B cell (primary cell): ENCODE measurements around the gene USP7. TPM values are rescaled to one million over a fixed set of nuclear protein-coding genes. Genes with fewer than 3 reads are reported as not detected.
A peak's percentile ranks its signal among the peaks of the same experiment; 100 is the strongest.

ENCODE experiments used
- ATAC-seq: fragments of 200-7000 bp; cut with Tn5 transposase; one replicate; pipeline ENCODE4 v1.10.0; 2021; ENCODE audit warnings: low read depth, mild to moderate bottlenecking, moderate number of reproducible peaks, moderate library complexity
- CTCF ChIA-PET: fragments of 350-600 bp; sonication (Branson Sonifier 250); formaldehyde crosslinking; loops from one replicate; lab custom pipeline; 2021; ENCODE audit warnings: antibody characterized with exemption, inconsistent platforms; lab: Charles Lee
- POLR2A ChIA-PET: fragments of 350-600 bp; sonication (Branson Sonifier 250); formaldehyde crosslinking; loops from one replicate; lab custom pipeline; 2021; ENCODE audit warnings: antibody characterized with exemption; lab: Charles Lee
- DNase-seq: peaks from one replicate; pipeline ENCODE4 v3.0.0; 2013
- H2AFZ ChIP-seq: 2 replicates; pipeline ENCODE4 v1.6.1; 2012; ENCODE audit warnings: mild to moderate bottlenecking, low read depth, low read length; ENCODE audit not compliant: insufficient read depth, poor library complexity, severe bottlenecking
- H3K27ac ChIP-seq, 2 donors: 1 replicate in 1 of 2; 2 replicates in 1 of 2; pipeline ENCODE4 v1.5.1; 2012 to 2013; ENCODE audit warnings: low read length in 2 of 2, mild to moderate bottlenecking in 2 of 2, moderate library complexity in 1 of 2
- H3K27me3 ChIP-seq, 4 experiments: fragments of 200-600 bp in 1 of 4; sonication (generic) in 1 of 4; replicated peaks in 1 of 4; 1 replicate in 2 of 4; 2 replicates in 2 of 4; pipeline versions ENCODE4 v1.6.1 to v1.7.0; 2013 to 2016; ENCODE audit warnings: low read length in 3 of 4, mild to moderate bottlenecking in 2 of 4, mixed read lengths in 1 of 4, moderate library complexity in 1 of 4; ENCODE audit not compliant: insufficient read depth in 4 of 4, control insufficient read depth in 3 of 4; ENCODE audit errors: control extremely low read depth in 1 of 4
- H3K36me3 ChIP-seq, 2 experiments: replicated peaks in 1 of 2; 1 replicate in 1 of 2; 2 replicates in 1 of 2; pipeline versions ENCODE4 v1.6.1 to v1.7.1; 2013; ENCODE audit warnings: low read length in 1 of 2; ENCODE audit not compliant: insufficient read depth in 2 of 2, control insufficient read depth in 1 of 2; ENCODE audit errors: control extremely low read depth in 1 of 2, extremely low read depth in 1 of 2
- H3K4me1 ChIP-seq, 2 donors: fragments of 200-600 bp in 1 of 2; sonication (generic) in 1 of 2; 1 replicate in 1 of 2; 2 replicates in 1 of 2; pipeline versions ENCODE4 v1.5.1 to v1.6.1; 2013 to 2017; ENCODE audit warnings: low read length in 2 of 2; ENCODE audit not compliant: control insufficient read depth in 2 of 2, insufficient read depth in 2 of 2
- H3K4me2 ChIP-seq: replicated peaks from 2 replicates; pipeline ENCODE3; 2012; ENCODE audit warnings: mild to moderate bottlenecking, low read depth, low read length; ENCODE audit not compliant: poor library complexity, severe bottlenecking
- H3K4me3 ChIP-seq, 5 experiments: fragments of 200-600 bp in 1 of 5; sonication (generic) in 1 of 5; 1 replicate in 3 of 5; 2 replicates in 2 of 5; pipeline versions ENCODE4 v1.5.1 to v1.7.0; 2011 to 2016; ENCODE audit warnings: low read length in 4 of 5, mild to moderate bottlenecking in 4 of 5, low read depth in 2 of 5, control low read depth in 1 of 5, moderate library complexity in 1 of 5; ENCODE audit not compliant: insufficient read depth in 1 of 5; ENCODE audit errors: control extremely low read depth in 1 of 5, extremely low read depth in 1 of 5
- H3K79me2 ChIP-seq: fragments of 200-600 bp; sonication (generic); one replicate; pipeline ENCODE4 v1.6.0; 2016; ENCODE audit warnings: low read length; ENCODE audit not compliant: control insufficient read depth, insufficient read depth
- H3K9ac ChIP-seq: fragments of 200-600 bp; sonication (generic); 2 replicates; pipeline ENCODE4 v1.6.1; 2017; ENCODE audit warnings: mild to moderate bottlenecking, low read length, moderate library complexity
- H3K9me3 ChIP-seq, 3 donors: one replicate each; pipeline versions ENCODE4 v1.6.1 to v1.7.1; 2013; ENCODE audit warnings: low read length in 2 of 3; ENCODE audit not compliant: control insufficient read depth in 2 of 3, insufficient read depth in 1 of 3; ENCODE audit errors: control extremely low read depth in 1 of 3
- H4K20me1 ChIP-seq: 2 replicates; pipeline ENCODE4 v1.6.0; 2012; ENCODE audit warnings: mild to moderate bottlenecking, low read length; ENCODE audit not compliant: insufficient read depth, control insufficient read depth, poor library complexity, severe bottlenecking
- H3K27ac Mint-ChIP-seq: one replicate; pipeline ENCODE4 v1.8.0; 2021; ENCODE audit warnings: mixed read lengths
- H3K27me3 Mint-ChIP-seq: one replicate; pipeline ENCODE4 v1.8.0; 2021; ENCODE audit warnings: mixed read lengths
- H3K4me1 Mint-ChIP-seq: one replicate; pipeline ENCODE4 v1.8.0; 2021; ENCODE audit warnings: mixed read lengths
- H3K4me3 Mint-ChIP-seq: one replicate; pipeline ENCODE4 v1.8.0; 2021; ENCODE audit warnings: mixed read lengths
- H3K9me3 Mint-ChIP-seq: one replicate; pipeline ENCODE4 v1.8.0; 2022; ENCODE audit warnings: mixed read lengths; ENCODE audit not compliant: insufficient read depth
- EZH2 ChIP-seq: IDR thresholded peaks from 2 replicates; pipeline ENCODE4 v1.6.1; 2012; ENCODE audit warnings: borderline replicate concordance, low read depth, mild to moderate bottlenecking, moderate library complexity, low read length; ENCODE audit not compliant: insufficient read depth, poor library complexity, severe bottlenecking
- WGBS: methylation state at CpG from one replicate; pipeline ENCODE4 v1.1.5; 2013; ENCODE audit warnings: missing lambda C conversion rate; ENCODE audit not compliant: insufficient coverage; 5-methylcytosine and 5-hydroxymethylcytosine counted together
- intact Hi-C: fragments of 100-400 bp; cut with micrococcal nuclease; formaldehyde crosslinking; loops from one replicate; pipeline ENCODE4 v1.10.0; 2022
- polyA plus RNA-seq: library from polyadenylated mRNA; depleted of rRNA; stranded (reverse); fragments of >200 nt; gene quantifications from 2 replicates; pipeline ENCODE4 v1.2.3, GENCODE V29; 2012
- total RNA-seq, 2 donors: library from RNA; stranded (reverse); fragments of 120-200 nt in 1 of 2; gene quantifications; 1 replicate in 1 of 2; 2 replicates in 1 of 2; pipeline versions ENCODE4 v1.2.3 to v1.2.4, GENCODE V29; 2013 to 2022
- TF ChIP-seq, protein P1 (sequence below): fragments of 200-600 bp; IDR thresholded peaks from one replicate; pipeline ENCODE4 v1.8.0; 2022; ENCODE audit warnings: antibody characterized with exemption, mild to moderate bottlenecking

Gene USP7
- total and polyA plus RNA-seq, 2 donors (not counting 1 experiment from before 2014, with no cell fraction given) = 27.4 to 223 TPM

DNA sequence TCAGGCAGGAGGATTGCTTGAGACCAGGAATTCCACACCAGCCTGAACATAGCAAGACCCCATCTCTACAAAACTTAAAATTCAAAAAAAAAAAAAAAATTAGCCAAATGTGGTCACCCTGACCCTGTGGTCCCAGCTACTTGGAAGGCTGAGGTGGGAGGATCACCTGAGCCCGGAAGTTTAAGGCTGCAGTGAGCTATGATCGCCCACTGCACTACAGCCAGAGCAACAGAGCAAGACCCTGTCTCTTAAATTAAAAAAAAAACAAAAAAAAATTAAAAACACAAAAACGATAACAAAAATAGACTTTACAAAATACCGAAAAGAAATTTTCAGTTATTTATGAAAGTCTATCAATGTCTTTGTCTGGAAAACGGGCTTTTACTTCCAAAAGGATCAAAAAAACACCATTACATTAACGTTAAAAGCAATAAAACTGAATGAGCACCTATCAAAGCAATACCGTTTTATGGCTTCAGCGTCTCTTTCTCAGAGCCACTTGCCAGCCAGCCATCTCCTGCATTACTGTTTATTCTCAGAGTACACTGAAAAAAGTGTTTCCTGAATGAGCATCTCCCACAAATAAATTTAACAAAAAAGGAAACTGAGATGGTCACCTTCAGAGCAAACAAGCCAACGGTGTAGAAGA lies 6.1 kb downstream of the USP7 start:
- Mint-ChIP-seq H3K27me3 (no peaks in the 10 kb centered on the region), H3K27ac (no peak overlapping the region), H3K4me3 (peak overlapping the region; percentile 90), H3K4me1 (peaks cover 84% of the 10 kb centered on the region), H3K9me3 (no peaks in the 10 kb centered on the region)
- POLR2A ChIA-PET = no interaction called here
- peaks cover 78 to 88% of the 10 kb centered on the region in 2 donors for H3K4me1 ChIP-seq
- H3K27me3 ChIP-seq = no peaks in the 10 kb centered on the region
- H3K9me3 ChIP-seq = no peaks in the 10 kb centered on the region
- TF ChIP-seq, protein P1, sequence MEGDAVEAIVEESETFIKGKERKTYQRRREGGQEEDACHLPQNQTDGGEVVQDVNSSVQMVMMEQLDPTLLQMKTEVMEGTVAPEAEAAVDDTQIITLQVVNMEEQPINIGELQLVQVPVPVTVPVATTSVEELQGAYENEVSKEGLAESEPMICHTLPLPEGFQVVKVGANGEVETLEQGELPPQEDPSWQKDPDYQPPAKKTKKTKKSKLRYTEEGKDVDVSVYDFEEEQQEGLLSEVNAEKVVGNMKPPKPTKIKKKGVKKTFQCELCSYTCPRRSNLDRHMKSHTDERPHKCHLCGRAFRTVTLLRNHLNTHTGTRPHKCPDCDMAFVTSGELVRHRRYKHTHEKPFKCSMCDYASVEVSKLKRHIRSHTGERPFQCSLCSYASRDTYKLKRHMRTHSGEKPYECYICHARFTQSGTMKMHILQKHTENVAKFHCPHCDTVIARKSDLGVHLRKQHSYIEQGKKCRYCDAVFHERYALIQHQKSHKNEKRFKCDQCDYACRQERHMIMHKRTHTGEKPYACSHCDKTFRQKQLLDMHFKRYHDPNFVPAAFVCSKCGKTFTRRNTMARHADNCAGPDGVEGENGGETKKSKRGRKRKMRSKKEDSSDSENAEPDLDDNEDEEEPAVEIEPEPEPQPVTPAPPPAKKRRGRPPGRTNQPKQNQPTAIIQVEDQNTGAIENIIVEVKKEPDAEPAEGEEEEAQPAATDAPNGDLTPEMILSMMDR = no peak
- no peak for TF ChIP-seq EZH2
- intact Hi-C loops = loop anchor here (5.0 kb wide), 1 partner anchor 335 kb away; the partner anchor contains the start of gene METTL22
- CTCF ChIA-PET = interaction anchor here (0.6 kb wide), 1 partner anchor 154 kb away, joined by 3 read pairs; no protein-coding TSS in a partner anchor
- no peak for DNase-seq
- H3K36me3 ChIP-seq = no peaks in the 10 kb centered on the region
- peaks cover 96% of the 10 kb centered on the region for H3K79me2 ChIP-seq
- peak overlapping the region in 1 of 2 donors; percentile 89 for H3K27ac ChIP-seq
- 75% methylated on average over 7 of the region's 9 CpGs for WGBS
- H3K4me2 ChIP-seq = peak overlapping the region; percentile 70
- no peak for ATAC-seq
- H3K4me3 ChIP-seq = no peak overlapping the region
- H2AFZ ChIP-seq = no peak overlapping the region
- no peak overlapping the region for H3K9ac ChIP-seq
- peaks cover 94% of the 10 kb centered on the region for H4K20me1 ChIP-seq

DNA sequence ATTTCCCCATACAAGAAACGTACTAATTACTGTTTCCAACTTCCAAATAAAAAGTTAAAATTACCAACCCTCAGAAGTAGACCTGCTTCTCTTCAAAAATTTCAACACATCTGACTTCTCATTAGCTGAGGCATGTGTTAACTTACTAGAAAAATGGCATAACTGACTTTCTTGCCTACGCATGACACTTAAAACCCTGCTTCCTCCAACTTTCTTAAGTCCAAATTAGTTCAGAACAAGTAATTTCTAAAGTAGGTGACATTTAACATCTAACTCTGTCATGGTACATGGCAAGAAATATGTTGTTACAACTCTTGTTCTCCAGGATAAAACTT lies 6.7 kb downstream of the USP7 start:
- Histone ChIP-seq H3K4me2 (peak overlapping the region; percentile 70), H2AFZ (no peak overlapping the region), H3K36me3 (no peaks in the 10 kb centered on the region), H3K27me3 (no peaks in the 10 kb centered on the region), H3K9me3 (no peaks in the 10 kb centered on the region), H3K27ac (no peak overlapping the region), H3K79me2 (peaks cover 96% of the 10 kb centered on the region), H4K20me1 (peaks cover 97% of the 10 kb centered on the region), H3K4me1 (peaks cover 82 to 91% of the 10 kb centered on the region in 2 donors), H3K4me3 (no peak overlapping the region), H3K9ac (no peak overlapping the region)
- intact Hi-C loops = loop anchor here (5.0 kb wide), 1 partner anchor 335 kb away; the partner anchor contains the start of gene METTL22
- ChIA-PET CTCF (no interaction called here), POLR2A (no interaction called here)
- Mint-ChIP-seq H3K27me3 (no peaks in the 10 kb centered on the region), H3K27ac (no peak overlapping the region), H3K9me3 (no peaks in the 10 kb centered on the region), H3K4me1 (peaks cover 83% of the 10 kb centered on the region), H3K4me3 (peak overlapping the region; percentile 32)
- ATAC-seq (no peak), DNase-seq (no peak)
- WGBS = 100% methylated on average over 1 of the region's 2 CpGs
- no peak for TF ChIP-seq EZH2
- TF ChIP-seq, protein P1 = no peak
